Measurements from ENCODE around the gene NFU1.
"Not testable (repeated sequence)": the region's sequence is repeated elsewhere in the genome, so short reads cannot be mapped to it uniquely, and the experiment has no call there.

Gene NFU1

GRCh38 chr2:69452687-69453086 lies 15.5 kb upstream of the NFU1 start:
- Histone ChIP-seq H3K4me3 (replicated peaks; ENCODE audit: low read depth, low read length) (no peak overlapping the region), H3K27me3 (replicated peaks; ENCODE audit: control insufficient read depth, insufficient read depth, low read length) (no peaks in the 10 kb centered on the region), H3K36me3 (ENCODE audit: control insufficient read depth, insufficient read depth, low read length) (no peaks in the 10 kb centered on the region)
- DNase-seq (ENCODE audit: extremely low read depth, insufficient read length): no peak
- TF ChIP-seq CTCF (IDR thresholded peaks at IDR 0.05; ENCODE audit: insufficient read depth, low read length, poor library complexity, severe bottlenecking): no peak

GRCh38 chr2:69450735-69451416 lies 13.6 kb upstream of the NFU1 start:
- no peak for DNase-seq (ENCODE audit: extremely low read depth, insufficient read length)
- no peak overlapping the region for H3K4me3 ChIP-seq (replicated peaks; ENCODE audit: low read depth, low read length)
- H3K36me3 ChIP-seq (ENCODE audit: control insufficient read depth, insufficient read depth, low read length): no peaks in the 10 kb centered on the region
- H3K27me3 ChIP-seq (replicated peaks; ENCODE audit: control insufficient read depth, insufficient read depth, low read length): no peaks in the 10 kb centered on the region
- TF ChIP-seq CTCF (IDR thresholded peaks at IDR 0.05; ENCODE audit: insufficient read depth, low read length, poor library complexity, severe bottlenecking): no peak

GRCh38 chr2:69449906-69450305 lies 12.7 kb upstream of the NFU1 start:
- no peak overlapping the region for H3K4me3 ChIP-seq (replicated peaks; ENCODE audit: low read depth, low read length)
- DNase-seq (ENCODE audit: extremely low read depth, insufficient read length): no peak
- no peaks in the 10 kb centered on the region for H3K36me3 ChIP-seq (ENCODE audit: control insufficient read depth, insufficient read depth, low read length)

GRCh38 chr2:69443673-69444072 lies 6.4 kb upstream of the NFU1 start:
- not testable (repeated sequence) for H3K27me3 ChIP-seq (replicated peaks; ENCODE audit: control insufficient read depth, insufficient read depth, low read length); H3K4me3 ChIP-seq (replicated peaks; ENCODE audit: low read depth, low read length); DNase-seq (ENCODE audit: extremely low read depth, insufficient read length); H3K36me3 ChIP-seq (ENCODE audit: control insufficient read depth, insufficient read depth, low read length)

More at GRCh38 chr2:69449906-69450305, 12.7 kb upstream of the NFU1 start:
- no peaks in the 10 kb centered on the region for H3K27me3 ChIP-seq (replicated peaks; ENCODE audit: control insufficient read depth, insufficient read depth, low read length)
- no peak for TF ChIP-seq CTCF (IDR thresholded peaks at IDR 0.05; ENCODE audit: insufficient read depth, low read length, poor library complexity, severe bottlenecking)

- not testable (repeated sequence) for H3K27me3 ChIP-seq (replicated peaks; ENCODE audit: control insufficient read depth, insufficient read depth, low read length); DNase-seq (ENCODE audit: extremely low read depth, insufficient read length); H3K4me3 ChIP-seq (replicated peaks; ENCODE audit: low read depth, low read length); H3K36me3 ChIP-seq (ENCODE audit: control insufficient read depth, insufficient read depth, low read length)
These were observed 2.3 kb upstream of the NFU1 start for GRCh38 chr2:69439499-69439898.

GRCh38 chr2:69438580-69438979 lies 1.3 kb upstream of the NFU1 start:
- no peaks in the 10 kb centered on the region for H3K27me3 ChIP-seq (replicated peaks; ENCODE audit: control insufficient read depth, insufficient read depth, low read length)
- H3K36me3 ChIP-seq (ENCODE audit: control insufficient read depth, insufficient read depth, low read length): no peaks in the 10 kb centered on the region
- DNase-seq (ENCODE audit: extremely low read depth, insufficient read length): no peak
- no peak overlapping the region for H3K4me3 ChIP-seq (replicated peaks; ENCODE audit: low read depth, low read length)
- no peak for TF ChIP-seq CTCF (IDR thresholded peaks at IDR 0.05; ENCODE audit: insufficient read depth, low read length, poor library complexity, severe bottlenecking)

- Histone ChIP-seq H3K27me3 (replicated peaks; ENCODE audit: control insufficient read depth, insufficient read depth, low read length) (no peaks in the 10 kb centered on the region), H3K4me3 (replicated peaks; ENCODE audit: low read depth, low read length) (peak overlapping the region; percentile 94), H3K36me3 (ENCODE audit: control insufficient read depth, insufficient read depth, low read length) (no peaks in the 10 kb centered on the region)
- DNase-seq (ENCODE audit: extremely low read depth, insufficient read length): no peak
- no peak for TF ChIP-seq CTCF (IDR thresholded peaks at IDR 0.05; ENCODE audit: insufficient read depth, low read length, poor library complexity, severe bottlenecking)
These were observed 518 bp upstream of the NFU1 start for GRCh38 chr2:69437751-69438154.
